Measurements from ENCODE around the gene ZBTB38. TPM values are rescaled to one million over a fixed set of nuclear protein-coding genes. Genes with fewer than 3 reads are reported as not detected.

ZBTB38 gene
- total RNA-seq, 2 donors from 2014 or later, result 151 to 169 TPM

- no peaks in the 10 kb centered on the region for H3K9me3 ChIP-seq
- intact Hi-C loops (cut with DNase I), result no loop called here
- TF ChIP-seq CTCF (IDR thresholded peaks at IDR 0.05), result no peak
- TF ChIP-seq POLR2AphosphoS5 (IDR thresholded peaks at IDR 0.05), result no peak
- no peak for TF ChIP-seq POLR2A (IDR thresholded peaks at IDR 0.05)
- peaks cover 3% of the 10 kb centered on the region for H3K4me1 ChIP-seq (replicated peaks)
- H3K4me3 ChIP-seq, result no peak overlapping the region
- no peaks in the 10 kb centered on the region for H3K36me3 ChIP-seq
- DNase-seq (ENCODE audit: low spot score), result no peak
- no peak overlapping the region for H3K27ac ChIP-seq
- WGBS, result 74% methylated on average over 6 of the region's 6 CpGs
- no peaks in the 10 kb centered on the region for H3K27me3 ChIP-seq (replicated peaks; ENCODE audit: insufficient read depth)
Observed at GRCh38 chr3:141386126-141386488, 17.8 kb downstream of the ZBTB38 start.

- peak overlapping the region in 1 of 2 donors; percentile 8 for H3K27ac ChIP-seq
Observed at GRCh38 chr3:141386611-141387111, 18.4 kb downstream of the ZBTB38 start.

GRCh38 chr3:141387516-141387915 is 19.2 kb downstream of the ZBTB38 start:
- no peak overlapping the region for H3K27ac ChIP-seq
- intact Hi-C loops (cut with DNase I), result no loop called here
- no peak overlapping the region for H3K4me3 ChIP-seq
- TF ChIP-seq POLR2AphosphoS5 (IDR thresholded peaks at IDR 0.05), result no peak
- TF ChIP-seq CTCF (IDR thresholded peaks at IDR 0.05), result no peak
- no peak for TF ChIP-seq POLR2A (IDR thresholded peaks at IDR 0.05)
- no peaks in the 10 kb centered on the region for H3K36me3 ChIP-seq
- H3K9me3 ChIP-seq, result no peaks in the 10 kb centered on the region
- H3K4me1 ChIP-seq (replicated peaks), result peaks cover 3% of the 10 kb centered on the region
- no peaks in the 10 kb centered on the region for H3K27me3 ChIP-seq (replicated peaks; ENCODE audit: insufficient read depth)
- DNase-seq (ENCODE audit: low spot score), result no peak
- WGBS, result 100% methylated on average over 3 of the region's 3 CpGs

More at GRCh38 chr3:141386611-141387111, 18.4 kb downstream of the ZBTB38 start:
- Histone ChIP-seq H3K27me3 (replicated peaks; ENCODE audit: insufficient read depth) (no peaks in the 10 kb centered on the region), H3K4me1 (replicated peaks) (peaks cover 3% of the 10 kb centered on the region), H3K36me3 (no peaks in the 10 kb centered on the region), H3K4me3 (no peak overlapping the region), H3K9me3 (no peaks in the 10 kb centered on the region)
- no peak for DNase-seq (ENCODE audit: low spot score)
- TF ChIP-seq POLR2A (IDR thresholded peaks at IDR 0.05), result no peak
- TF ChIP-seq CTCF (IDR thresholded peaks at IDR 0.05), result no peak
- no peak for TF ChIP-seq POLR2AphosphoS5 (IDR thresholded peaks at IDR 0.05)
- intact Hi-C loops (cut with DNase I), result no loop called here
- WGBS, result 85% methylated on average over 5 of the region's 5 CpGs

GRCh38 chr3:141388395-141388794 is 20.1 kb downstream of the ZBTB38 start:
- TF ChIP-seq POLR2A (IDR thresholded peaks at IDR 0.05), result no peak
- Histone ChIP-seq H3K27me3 (replicated peaks; ENCODE audit: insufficient read depth) (no peaks in the 10 kb centered on the region), H3K4me3 (no peak overlapping the region), H3K27ac (peak overlapping the region in 1 of 2 donors; percentile 29), H3K4me1 (replicated peaks) (peaks cover 12% of the 10 kb centered on the region), H3K9me3 (no peaks in the 10 kb centered on the region), H3K36me3 (no peaks in the 10 kb centered on the region)
- intact Hi-C loops (cut with DNase I), result no loop called here
- no peak for DNase-seq (ENCODE audit: low spot score)
- 61% methylated on average over 3 of the region's 3 CpGs for WGBS

GRCh38 chr3:141388823-141389621 is 20.7 kb downstream of the ZBTB38 start:
- no peaks in the 10 kb centered on the region for H3K9me3 ChIP-seq
- WGBS, result 63% methylated on average over 6 of the region's 6 CpGs
- DNase-seq (ENCODE audit: low spot score), result no peak
- intact Hi-C loops (cut with DNase I), result no loop called here
- TF ChIP-seq CTCF (IDR thresholded peaks at IDR 0.05), result no peak
- TF ChIP-seq POLR2A (IDR thresholded peaks at IDR 0.05), result no peak
- no peak for TF ChIP-seq POLR2AphosphoS5 (IDR thresholded peaks at IDR 0.05)
- no peaks in the 10 kb centered on the region for H3K36me3 ChIP-seq
- peaks cover 15% of the 10 kb centered on the region for H3K4me1 ChIP-seq (replicated peaks)
- H3K27me3 ChIP-seq (replicated peaks; ENCODE audit: insufficient read depth), result no peaks in the 10 kb centered on the region
- H3K4me3 ChIP-seq, result no peak overlapping the region
- H3K27ac ChIP-seq, result peak overlapping the region; percentile 18 to 29
